HEK293 (cell line): ENCODE results near the gene LRSAM1.

Source experiments
- CTCF ChIP-seq: fragments of 450-650 bp; formaldehyde crosslinking; IDR thresholded peaks from 2 replicates; pipeline ENCODE4 v1.5.1; 2016; ENCODE audit warnings: missing biosample characterization, missing genetic modification characterization
- HOXA7 ChIP-seq: sonication (generic); formaldehyde crosslinking; IDR thresholded peaks from 2 replicates; pipeline ENCODE4 v1.8.1; 2022; ENCODE audit warnings: missing genetic modification reagents, borderline replicate concordance
- MEIS1 ChIP-seq: sonication (generic); formaldehyde crosslinking; IDR thresholded peaks from 2 replicates; pipeline ENCODE4 v1.8.1; 2022; ENCODE audit warnings: missing genetic modification reagents, mild to moderate bottlenecking, borderline replicate concordance
- YY1 ChIP-seq: fragments of 450-650 bp; formaldehyde crosslinking; IDR thresholded peaks from 2 replicates; pipeline ENCODE4 v1.5.1; 2018; ENCODE audit warnings: missing biosample characterization, missing genetic modification characterization
- ZFP69B ChIP-seq: fragments of 450-650 bp; formaldehyde crosslinking; IDR thresholded peaks from 2 replicates; pipeline ENCODE4 v1.5.1; 2016; ENCODE audit warnings: missing biosample characterization, missing genetic modification characterization
- ZNF558 ChIP-seq: fragments of 450-650 bp; formaldehyde crosslinking; IDR thresholded peaks from 2 replicates; pipeline ENCODE4 v1.5.1; 2016; ENCODE audit warnings: missing biosample characterization, missing genetic modification characterization
- ZNF580 ChIP-seq: fragments of 450-650 bp; formaldehyde crosslinking; IDR thresholded peaks from 2 replicates; pipeline ENCODE4 v1.5.1; 2016; ENCODE audit warnings: missing biosample characterization, missing genetic modification characterization

- TF ChIP-seq ZFP69B (tag by site-specific recombination) (no peak), ZNF580 (tag by site-specific recombination) (no peak), HOXA7 (no peak), ZNF558 (tag by site-specific recombination) (no peak), CTCF (tag by site-specific recombination) (no peak), YY1 (tag by site-specific recombination) (no peak), MEIS1 (CRISPR knock-in tag) (no peak)
These were observed 58.6 kb downstream of the LRSAM1 start for GRCh38 chr9:127509955-127510299.
